NCI-H748 (cell line): Measurements from ENCODE around the gene AKAP13.

ENCODE experiments used
- DNase-seq: peaks from one replicate; lab custom pipeline; 2025; ENCODE audit not compliant: unreplicated experiment; lab: John Stamatoyannopoulos, UW

Gene AKAP13

DNA sequence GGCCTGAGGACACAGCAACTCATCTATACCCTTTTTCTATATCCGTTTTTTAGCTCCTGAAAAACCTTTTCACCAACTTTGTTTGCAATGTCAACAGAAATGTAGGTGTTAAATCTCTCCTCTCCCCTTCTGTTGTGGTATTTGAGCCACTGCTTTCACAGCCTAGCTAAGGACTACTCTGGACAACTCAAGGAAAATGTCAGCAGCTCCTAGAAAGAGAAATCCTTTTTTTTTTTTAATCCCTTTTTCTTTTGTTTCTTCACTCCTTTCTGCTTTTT lies 237.8 kb downstream of the AKAP13 start:
- DNase-seq = no peak

DNA sequence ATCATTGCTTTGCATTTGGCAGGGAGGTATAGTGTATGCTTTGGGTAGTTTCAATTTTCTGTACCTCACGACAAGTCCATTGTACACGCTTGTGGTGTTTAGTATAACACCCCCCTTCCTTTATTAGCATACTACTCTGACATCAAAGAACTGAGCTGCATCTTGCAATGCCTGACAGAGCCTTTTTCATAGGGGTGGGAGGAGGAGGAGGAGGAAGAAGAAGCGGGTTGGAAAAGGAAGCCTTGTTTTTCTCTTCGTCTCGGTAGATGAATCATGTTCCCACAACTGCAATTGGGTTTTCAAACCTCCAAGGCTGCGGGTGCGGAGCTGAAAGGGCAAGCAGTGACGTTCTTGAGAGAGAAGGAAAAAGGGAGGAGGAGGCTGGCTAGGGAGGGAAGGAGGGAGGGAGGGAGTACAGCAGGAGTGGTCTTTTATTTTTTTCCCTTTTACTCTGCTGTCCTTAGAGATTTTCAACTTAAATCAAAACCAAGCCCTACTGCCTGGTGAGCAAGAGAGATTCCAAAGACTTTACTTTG lies 238.6 kb downstream of the AKAP13 start:
- no peak for DNase-seq

DNA sequence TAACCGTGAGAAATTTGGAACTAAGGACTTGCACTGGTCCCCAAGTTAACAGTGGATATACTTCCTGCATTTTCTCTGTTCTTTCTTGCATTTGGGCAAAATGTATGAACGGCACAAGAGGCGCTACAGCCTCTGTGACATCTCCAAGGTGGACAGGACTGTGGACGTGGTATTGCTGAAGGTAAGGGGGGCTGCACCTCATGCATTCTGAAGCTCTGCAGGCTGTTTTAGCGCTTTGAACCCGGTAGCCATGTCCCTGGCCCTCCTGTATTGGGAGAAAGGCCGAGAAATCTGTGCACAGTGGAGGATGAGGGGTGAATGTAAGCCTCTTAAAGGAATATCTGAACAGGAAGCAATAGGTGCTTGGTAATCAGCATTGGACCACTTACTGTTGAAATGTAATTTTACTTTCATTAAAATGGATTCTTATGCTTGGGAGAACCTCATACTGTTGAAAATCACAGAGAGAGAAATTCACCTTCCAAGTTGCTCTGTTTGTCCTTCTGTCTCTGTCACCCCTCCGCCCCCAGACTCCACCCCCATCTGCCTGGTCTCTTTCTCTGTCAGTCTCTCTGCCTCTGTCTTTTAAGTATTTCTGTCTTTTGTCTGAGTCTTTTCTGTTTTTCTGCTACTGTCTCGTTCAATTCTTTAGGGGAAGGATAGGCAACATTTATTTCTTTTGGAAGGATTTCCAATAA lies 239.7 kb downstream of the AKAP13 start:
- no peak for DNase-seq

GRCh38 chr15:85620690-85621049 lies 240.3 kb downstream of the AKAP13 start:
- no peak for DNase-seq

GRCh38 chr15:85621094-85621493 lies 240.7 kb downstream of the AKAP13 start:
- DNase-seq = no peak

- no peak for DNase-seq
Observed at GRCh38 chr15:85622221-85622831, 241.9 kb downstream of the AKAP13 start.

DNA sequence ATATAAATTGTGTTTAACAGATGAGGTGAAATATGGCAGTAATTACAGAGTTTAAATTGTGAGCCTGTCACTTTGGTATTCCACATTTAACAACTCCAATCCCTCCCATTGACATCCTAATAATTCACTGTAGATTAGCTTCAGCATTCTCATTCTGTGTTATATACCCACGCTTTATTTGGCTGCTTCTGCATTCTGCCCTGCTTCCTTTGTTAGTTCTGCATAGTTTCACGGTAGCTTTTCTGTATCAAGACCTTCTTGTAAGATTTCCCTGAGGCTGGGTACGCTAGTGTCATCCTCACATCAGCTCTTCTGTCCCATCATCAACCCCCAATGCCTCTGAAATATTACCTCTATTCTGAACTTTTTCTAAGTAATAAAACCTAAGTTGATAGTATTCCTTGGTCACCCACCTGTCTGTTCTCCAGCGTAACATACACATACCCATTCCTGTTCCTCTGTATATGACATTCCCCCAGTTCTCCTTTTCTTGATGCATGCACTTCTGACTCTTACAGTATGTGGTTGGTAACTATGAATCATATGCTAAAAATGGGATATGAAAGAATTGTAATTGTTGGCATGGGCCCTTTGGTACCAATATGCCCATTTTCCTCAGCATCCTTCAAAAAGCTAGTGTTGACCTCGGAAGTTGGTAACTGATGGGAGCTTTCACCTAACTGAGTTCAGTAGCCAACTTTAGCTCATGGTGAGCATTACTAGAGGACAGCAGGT lies 243.1 kb downstream of the AKAP13 start:
- DNase-seq = no peak

GRCh38 chr15:85624291-85624801 lies 243.9 kb downstream of the AKAP13 start:
- peak; percentile 41 for DNase-seq

DNA sequence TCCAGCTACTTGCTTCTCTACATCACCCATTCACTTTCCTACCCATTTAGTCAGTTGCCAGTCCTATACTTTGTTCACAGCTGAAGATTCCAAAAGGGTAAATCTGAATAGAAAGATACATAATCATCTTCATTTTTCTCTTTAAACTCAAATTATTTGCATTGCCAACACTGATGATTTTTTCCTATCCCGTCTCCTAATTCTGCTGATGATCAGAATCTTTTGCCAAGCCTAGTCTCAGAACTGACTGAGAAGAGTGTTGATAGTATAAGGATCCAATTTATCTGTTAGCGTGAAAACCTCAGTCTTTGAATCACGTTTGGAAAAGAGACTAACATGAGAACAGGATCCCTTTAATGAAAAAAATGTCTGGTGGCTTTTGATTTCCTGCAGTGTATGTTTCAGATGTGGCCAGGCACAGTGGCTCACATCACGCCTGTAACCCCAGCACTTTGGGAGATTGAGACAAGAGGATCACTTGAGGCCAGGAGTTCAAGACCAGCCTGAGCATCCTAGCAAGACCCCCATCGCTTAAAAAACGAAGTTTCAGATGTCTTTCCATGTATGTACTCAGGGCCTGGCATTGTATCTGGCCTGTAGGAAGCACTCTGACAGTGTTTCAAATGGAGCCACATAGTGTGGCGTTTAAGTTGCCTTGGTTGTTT lies 244.9 kb downstream of the AKAP13 start:
- no peak for DNase-seq

DNA sequence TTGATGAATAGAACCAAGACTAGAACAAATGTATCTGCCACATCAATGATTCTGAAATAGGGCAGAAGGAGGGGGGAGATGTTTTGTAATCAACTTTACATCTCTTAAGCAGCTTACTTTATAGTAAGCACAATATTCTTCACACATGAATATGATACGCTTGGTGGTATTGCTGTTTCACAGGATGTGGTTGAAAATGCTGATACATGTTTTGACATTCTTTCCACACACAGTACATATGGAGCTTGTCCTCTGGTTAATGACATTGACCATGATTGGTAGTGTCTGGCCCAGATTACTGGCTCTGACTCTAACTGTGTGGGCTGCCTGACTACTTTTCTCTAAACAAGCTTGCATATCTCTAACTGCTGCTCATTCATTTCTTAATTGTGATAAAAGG lies 245.5 kb downstream of the AKAP13 start:
- DNase-seq = no peak

GRCh38 chr15:85627213-85627935 lies 247.0 kb downstream of the AKAP13 start:
- no peak for DNase-seq

- no peak for DNase-seq
Observed at GRCh38 chr15:85630311-85630710, 249.9 kb downstream of the AKAP13 start.

DNA sequence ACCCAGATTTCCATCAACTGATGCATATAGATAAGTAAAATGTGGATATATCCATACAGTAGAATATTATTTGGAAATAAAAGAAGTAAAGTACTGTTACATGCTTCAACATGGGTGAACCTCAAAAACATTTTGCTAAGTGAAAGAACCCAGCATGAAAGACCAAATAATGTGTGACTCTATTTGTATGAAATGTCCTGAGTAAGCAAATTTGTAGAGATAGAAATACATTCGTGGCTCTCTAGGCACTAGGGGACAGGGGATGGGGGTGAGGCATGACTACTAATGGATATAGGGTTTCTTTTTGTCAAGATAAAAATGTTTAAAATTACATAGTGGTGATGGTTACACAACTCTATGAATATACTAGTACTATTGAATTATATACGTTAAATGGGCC lies 250.6 kb downstream of the AKAP13 start:
- DNase-seq = no peak

- no peak for DNase-seq
Observed at GRCh38 chr15:85632014-85632413, 251.6 kb downstream of the AKAP13 start.

DNA sequence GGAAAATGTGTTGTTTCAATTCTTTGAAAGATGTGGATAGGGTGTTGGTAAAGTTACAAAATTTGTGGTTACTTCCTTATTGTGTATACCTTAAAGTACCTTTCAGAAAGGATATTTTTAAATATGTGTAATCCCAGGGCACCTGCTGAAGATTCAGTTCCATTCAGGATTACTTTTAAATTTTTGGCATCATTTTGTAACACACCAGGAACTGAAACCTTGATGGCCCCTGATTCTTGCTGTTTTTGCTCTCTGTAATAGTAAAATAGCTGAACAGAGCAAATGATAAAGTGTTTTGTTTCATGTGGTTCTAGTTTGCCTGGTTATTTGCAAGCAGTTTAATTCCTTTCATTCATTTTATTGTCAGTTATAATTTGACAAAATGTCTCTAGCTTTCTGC lies 253.5 kb downstream of the AKAP13 start:
- no peak for DNase-seq

- no peak for DNase-seq
Observed at GRCh38 chr15:85636351-85636750, 255.9 kb downstream of the AKAP13 start.

GRCh38 chr15:85639752-85640381 lies 259.5 kb downstream of the AKAP13 start:
- DNase-seq = no peak

DNA sequence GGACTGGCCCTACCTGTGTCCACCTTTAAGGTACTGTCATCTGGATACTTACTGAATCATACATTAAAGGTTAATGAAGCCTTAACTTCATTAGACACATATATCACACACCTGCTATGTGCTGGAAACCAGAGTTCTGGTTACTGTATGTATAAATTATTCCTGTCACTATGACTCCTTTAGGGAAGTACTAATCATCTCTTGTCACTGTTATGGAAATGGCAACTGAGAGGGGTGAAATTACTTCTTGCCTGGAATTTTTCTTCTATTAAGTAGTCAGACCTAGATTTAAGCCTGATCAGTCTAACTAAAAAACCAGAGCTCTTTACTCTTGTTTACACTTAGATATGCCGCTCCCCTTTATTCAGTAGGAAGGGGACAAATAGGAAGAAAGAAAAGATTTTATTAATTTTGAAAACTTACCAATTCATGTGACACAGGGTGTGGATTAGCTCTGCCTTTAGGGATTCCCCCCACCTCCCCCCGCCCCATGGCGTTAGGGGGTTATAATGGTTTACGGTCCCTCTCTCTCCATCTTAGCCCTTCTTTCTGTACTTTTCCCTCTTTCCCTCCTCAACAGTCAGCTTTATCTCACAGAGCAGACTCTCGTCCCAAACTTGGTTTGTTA lies 261.8 kb downstream of the AKAP13 start:
- DNase-seq = no peak

DNA sequence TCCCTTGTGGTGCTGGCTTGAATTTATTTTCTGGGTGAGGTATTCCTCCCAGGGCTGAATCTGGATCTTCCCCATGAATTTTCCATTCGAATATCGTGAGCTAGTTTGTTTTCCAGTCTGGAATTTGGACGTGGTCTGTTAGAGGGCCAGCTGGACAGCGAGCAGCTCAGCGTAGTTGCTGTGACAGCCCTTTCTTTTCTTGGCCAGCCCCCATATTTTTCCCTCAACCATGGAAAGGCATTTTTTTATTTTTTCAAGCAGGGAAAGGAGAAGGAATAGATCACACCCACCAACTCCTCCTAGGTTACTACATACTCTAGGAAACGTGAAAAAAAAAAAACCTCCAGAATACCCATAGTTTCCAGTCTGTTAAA lies 262.3 kb downstream of the AKAP13 start:
- no peak for DNase-seq

DNA sequence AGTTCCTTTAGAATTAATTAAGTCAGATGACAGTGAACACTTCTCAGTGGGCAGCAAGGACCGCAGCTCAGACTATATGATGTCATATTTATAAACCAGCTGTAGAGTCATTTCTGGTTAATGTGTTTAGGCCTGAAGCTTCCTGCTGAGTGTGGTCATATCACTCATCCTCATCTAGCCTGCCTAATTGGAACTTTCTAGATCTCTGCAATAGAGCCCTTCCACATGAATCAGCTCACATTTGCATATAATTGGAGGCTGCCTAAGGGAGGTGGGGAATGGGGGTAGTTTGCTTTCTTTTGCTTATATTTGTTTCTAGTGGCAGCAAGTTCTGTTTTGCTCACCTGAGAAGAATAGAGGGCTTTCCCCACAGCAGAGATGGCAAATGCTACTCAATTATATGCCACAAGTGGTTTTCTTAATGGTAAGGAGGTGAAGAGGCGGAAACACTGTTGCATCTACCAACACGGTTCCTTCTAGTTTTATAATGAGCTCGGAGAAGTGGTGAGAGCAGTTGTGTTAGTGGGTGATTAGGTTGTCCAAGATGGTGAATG lies 266.2 kb downstream of the AKAP13 start:
- no peak for DNase-seq
